Activated CD4-positive, alpha-beta memory T cell treated with anti-CD3 and anti-CD28 coated beads for 36 hours (primary cell): ENCODE measurements around the gene LDB3. TPM values are rescaled to one million over a fixed set of nuclear protein-coding genes. Genes with fewer than 3 reads are reported as not detected.

ENCODE experiments used
- CTCF ChIA-PET: fragments of 350-600 bp; sonication (Branson Sonifier 250); formaldehyde crosslinking; loops from one replicate; lab custom pipeline; 2021; ENCODE audit warnings: antibody characterized with exemption, inconsistent platforms; lab: Charles Lee
- POLR2A ChIA-PET: fragments of 350-600 bp; sonication (Branson Sonifier 250); formaldehyde crosslinking; loops from one replicate; lab custom pipeline; 2021; ENCODE audit warnings: antibody characterized with exemption; lab: Charles Lee
- DNase-seq: peaks from one replicate; pipeline ENCODE4 v3.0.0-alpha.2; 2020
- H3K27ac Mint-ChIP-seq: one replicate; pipeline ENCODE4 v1.8.0; 2021; ENCODE audit warnings: mixed read lengths
- H3K27me3 Mint-ChIP-seq: one replicate; pipeline ENCODE4 v1.8.0; 2021; ENCODE audit warnings: mixed read lengths
- H3K36me3 Mint-ChIP-seq: one replicate; pipeline ENCODE4 v1.8.0; 2021; ENCODE audit warnings: mixed read lengths
- H3K4me1 Mint-ChIP-seq: one replicate; pipeline ENCODE4 v1.8.0; 2021; ENCODE audit warnings: low read depth, mixed read lengths
- H3K4me3 Mint-ChIP-seq: one replicate; pipeline ENCODE4 v1.8.0; 2021; ENCODE audit warnings: mild to moderate bottlenecking, mixed read lengths
- H3K9me3 Mint-ChIP-seq: one replicate; pipeline ENCODE4 v1.8.0; 2021; ENCODE audit warnings: mixed read lengths
- intact Hi-C: fragments of 100-400 bp; cut with micrococcal nuclease; formaldehyde crosslinking; loops from one replicate; pipeline ENCODE4 v1.15.1; 2023
- total RNA-seq, 2 experiments: library from RNA; stranded (reverse); gene quantifications; one replicate each; pipeline ENCODE4 v1.2.3, GENCODE V29; 2021

LDB3 gene
- total RNA-seq, 2 experiments from 2014 or later: 0.12 to 0.43 TPM

GRCh38 chr10:86775056-86775869 lies 107.0 kb downstream of the LDB3 start:
- intact Hi-C loops: no loop called here
- ChIA-PET CTCF (no interaction called here), POLR2A (interaction anchor here (0.7 kb wide), 1 partner anchor 8 kb away, joined by 3 read pairs; no protein-coding TSS in a partner anchor)
- Mint-ChIP-seq H3K36me3 (peaks cover 10% of the 10 kb centered on the region), H3K9me3 (no peaks in the 10 kb centered on the region), H3K4me3 (no peak overlapping the region), H3K27ac (no peak overlapping the region), H3K27me3 (no peaks in the 10 kb centered on the region), H3K4me1 (peaks cover 8% of the 10 kb centered on the region)
- DNase-seq: no peak

- no peaks in the 10 kb centered on the region for H3K9me3 Mint-ChIP-seq
- no peak overlapping the region for H3K27ac Mint-ChIP-seq
- POLR2A ChIA-PET: interaction anchor here (0.6 to 0.7 kb wide), 2 partner anchors 8 to 23 kb away, joined by 3 read pairs; no protein-coding TSS in a partner anchor
- CTCF ChIA-PET: no interaction called here
- H3K36me3 Mint-ChIP-seq: peaks cover 10% of the 10 kb centered on the region
- no peak overlapping the region for H3K4me3 Mint-ChIP-seq
- peaks cover 6% of the 10 kb centered on the region for H3K4me1 Mint-ChIP-seq
- intact Hi-C loops: no loop called here
- H3K27me3 Mint-ChIP-seq: no peaks in the 10 kb centered on the region
- no peak for DNase-seq
These were observed 107.5 kb downstream of the LDB3 start for GRCh38 chr10:86775870-86776180.

DNA sequence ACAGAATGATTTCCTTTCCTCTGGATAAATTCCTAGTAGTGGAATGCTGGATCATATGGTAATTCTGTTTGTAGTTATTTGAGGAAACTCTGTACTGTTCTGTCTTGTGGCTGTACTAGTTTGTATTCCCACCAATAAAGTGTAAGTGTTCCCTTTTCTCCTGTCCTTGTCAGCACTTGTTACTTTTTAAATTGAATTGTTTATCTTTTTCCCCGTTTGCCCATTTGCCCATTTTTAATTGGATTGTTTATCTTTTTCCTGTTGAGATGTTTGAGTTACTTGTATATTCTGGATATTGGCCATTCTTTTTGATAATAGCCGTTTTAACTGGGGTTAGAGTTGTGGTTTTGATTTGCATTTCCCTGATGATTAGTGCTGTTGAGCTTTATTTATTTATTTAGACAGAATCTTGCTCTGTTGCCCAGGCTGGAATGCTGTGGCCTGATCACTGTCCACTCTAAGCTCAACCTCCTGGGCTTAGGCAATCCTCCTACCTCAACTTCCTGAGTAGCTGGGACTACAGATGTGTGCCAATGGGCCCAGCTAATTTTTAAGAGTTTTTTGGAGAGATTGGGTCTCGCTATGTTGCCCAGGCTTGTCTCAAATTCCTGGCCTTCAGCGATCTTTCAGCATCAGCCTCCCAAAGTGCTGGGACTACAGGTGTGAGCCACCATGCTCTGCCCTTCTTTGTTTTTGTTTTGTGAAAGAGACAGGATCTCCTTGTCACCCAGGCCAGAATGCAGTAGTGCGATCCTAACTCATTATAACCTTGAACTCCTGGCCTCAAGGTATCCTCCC lies 111.1 kb downstream of the LDB3 start:
- POLR2A ChIA-PET: no interaction called here
- peaks cover 4% of the 10 kb centered on the region for H3K9me3 Mint-ChIP-seq
- peaks cover 14% of the 10 kb centered on the region for H3K36me3 Mint-ChIP-seq
- H3K27ac Mint-ChIP-seq: no peak overlapping the region
- intact Hi-C loops: no loop called here
- CTCF ChIA-PET: interaction anchor here (0.6 kb wide), 1 partner anchor 181 kb away, joined by 3 read pairs; no protein-coding TSS in a partner anchor
- no peaks in the 10 kb centered on the region for H3K27me3 Mint-ChIP-seq
- no peak overlapping the region for H3K4me3 Mint-ChIP-seq
- DNase-seq: no peak
- peaks cover 18% of the 10 kb centered on the region for H3K4me1 Mint-ChIP-seq

DNA sequence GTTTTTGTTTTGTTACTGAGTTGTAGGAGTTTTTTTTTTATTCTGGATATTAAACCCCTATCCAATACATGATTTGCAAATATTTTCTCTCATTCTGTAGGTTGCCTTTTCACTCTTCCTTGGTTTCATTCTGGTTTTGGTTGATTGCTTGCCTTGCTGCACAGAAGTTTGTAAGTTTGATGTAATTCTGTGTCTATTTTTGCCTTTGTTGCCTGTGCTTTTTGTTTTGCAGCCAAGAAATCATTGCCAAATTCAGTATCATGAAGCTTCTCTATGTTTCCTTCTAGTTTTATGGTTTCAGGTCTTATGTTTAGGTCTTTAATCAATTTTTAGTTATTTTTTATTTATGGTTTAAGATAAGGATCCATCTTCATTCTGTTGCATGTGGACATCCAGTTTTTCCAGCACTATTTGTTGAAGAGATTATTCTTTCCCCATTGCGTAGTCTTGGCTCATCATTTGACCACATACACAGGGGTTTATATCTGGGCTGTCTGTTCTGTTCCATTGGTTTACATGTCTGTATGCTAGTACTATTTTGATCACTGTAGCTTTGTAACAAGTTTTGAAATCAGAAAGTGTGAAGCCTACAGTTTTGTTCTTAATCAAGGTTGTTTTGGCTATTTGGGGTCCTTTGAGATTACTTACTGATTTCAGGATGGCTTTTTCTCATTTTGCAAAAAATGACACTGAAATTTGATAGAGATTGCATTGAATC lies 114.5 kb downstream of the LDB3 start:
- Mint-ChIP-seq H3K36me3 (peaks cover 20% of the 10 kb centered on the region), H3K4me3 (no peak overlapping the region), H3K9me3 (peaks cover 4% of the 10 kb centered on the region), H3K4me1 (peaks cover 16% of the 10 kb centered on the region), H3K27me3 (no peaks in the 10 kb centered on the region), H3K27ac (no peak overlapping the region)
- intact Hi-C loops: no loop called here
- DNase-seq: no peak
- ChIA-PET CTCF (no interaction called here), POLR2A (no interaction called here)

DNA sequence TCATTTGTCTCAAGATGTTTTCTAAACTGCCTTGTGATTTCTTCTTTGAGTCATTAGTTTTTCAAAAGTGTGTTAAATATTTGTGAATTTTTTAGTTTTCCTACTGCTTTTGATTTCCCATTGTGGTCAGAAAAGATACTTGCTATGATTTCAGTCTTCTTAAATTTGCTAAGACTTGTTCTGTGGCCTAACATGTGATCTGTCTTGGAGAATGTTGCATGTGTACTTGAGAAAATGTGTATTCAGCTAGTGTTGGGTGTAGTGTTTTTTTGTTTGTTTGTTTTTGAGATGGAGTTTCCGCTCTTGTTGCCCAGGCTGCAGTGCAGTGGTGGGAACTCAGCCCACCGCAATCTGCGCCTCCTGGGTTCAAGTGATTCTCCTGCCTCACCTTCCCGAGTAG lies 116.7 kb downstream of the LDB3 start:
- Mint-ChIP-seq H3K4me1 (peaks cover 16% of the 10 kb centered on the region), H3K4me3 (no peak overlapping the region), H3K36me3 (peaks cover 11% of the 10 kb centered on the region), H3K9me3 (peaks cover 4% of the 10 kb centered on the region), H3K27ac (no peak overlapping the region), H3K27me3 (no peaks in the 10 kb centered on the region)
- no peak for DNase-seq
- intact Hi-C loops: no loop called here
- ChIA-PET POLR2A (no interaction called here), CTCF (no interaction called here)

Other genes with a start within 250 kb of the LDB3 start
- 10 to 100 TPM; 43.6 to 44.6 TPM for gene WAPL, start 146.7 kb upstream of the LDB3 start, total RNA-seq
- not detected for gene OPN4, start 14.0 kb upstream of the LDB3 start, total RNA-seq
- gene BMPR1A, start 88.1 kb downstream of the LDB3 start, total RNA-seq: 10 to 100 TPM; 10.8 to 13.6 TPM